HepG2 (cell line): ENCODE data around the gene MUCL3. TPM values are rescaled to one million over a fixed set of nuclear protein-coding genes. Genes with fewer than 3 reads are reported as not detected.

ENCODE experiments used
- ATAC-seq: fragments of 200-7000 bp; cut with Tn5 transposase; 3 replicates; pipeline ENCODE4 v1.9.1; 2020; ENCODE audit warnings: mild to moderate bottlenecking, moderate library complexity
- BruUV-seq: library from RNA; stranded (reverse); fragments of 400-500 nt; replicated peaks from 2 replicates; lab custom pipeline; 2021; lab: Mats Ljungman, UMichigan
- CTCF ChIA-PET: fragments of 300-600 bp; formaldehyde crosslinking; extraction: SDS; loops from one replicate; lab custom pipeline; 2021; ENCODE audit warnings: low total read pairs, inconsistent platforms, low intra/inter-chr PET ratio; lab: Yijun Ruan, JAX
- POLR2A ChIA-PET: fragments of 350-600 bp; sonication (Branson Sonifier 250); formaldehyde crosslinking; loops from one replicate; lab custom pipeline; 2020; ENCODE audit warnings: antibody characterized with exemption, inconsistent platforms; lab: Yijun Ruan, JAX
- DNase-seq: peaks from one replicate; pipeline ENCODE4 v3.0.0-alpha.2; 2015; ENCODE audit warnings: low spot score
- FAIRE-seq: peaks from 3 replicates; lab custom pipeline; 2011; peaks lifted over from hg19 to GRCh38; lab: Jason Lieb, UNC
- H2AFZ ChIP-seq: one replicate; pipeline ENCODE4 v1.6.1; 2011; ENCODE audit warnings: low read length, inconsistent platforms
- H3K27ac ChIP-seq: fragments of 300-600 bp; 3 replicates; pipeline ENCODE4 v1.8.0; 2011; ENCODE audit warnings: mixed run types, mild to moderate bottlenecking, mixed read lengths, low read length, inconsistent platforms; ENCODE audit not compliant: insufficient read depth; ENCODE audit errors: extremely low read length
- H3K27me3 ChIP-seq, 2 experiments: fragments of 200-600 bp in 1 of 2; 2 replicates in 1 of 2; 3 replicates in 1 of 2; pipeline versions ENCODE4 v1.6.0 to v1.8.0; 2011; ENCODE audit warnings: low read length in 2 of 2, mild to moderate bottlenecking in 2 of 2, moderate library complexity in 2 of 2, inconsistent platforms in 1 of 2; ENCODE audit not compliant: insufficient read depth in 2 of 2, control insufficient read depth in 1 of 2
- H3K36me3 ChIP-seq, 2 experiments: fragments of 200-600 bp in 1 of 2; replicated peaks in 1 of 2; 2 replicates in 1 of 2; 3 replicates in 1 of 2; pipeline versions ENCODE4 v1.5.1 to v1.8.0; 2011; ENCODE audit warnings: low read length in 2 of 2, inconsistent platforms in 1 of 2; ENCODE audit not compliant: insufficient read depth in 2 of 2, control insufficient read depth in 1 of 2
- H3K4me1 ChIP-seq: 2 replicates; pipeline ENCODE4 v1.5.1; 2012; ENCODE audit warnings: low read length, inconsistent platforms; ENCODE audit not compliant: insufficient read depth
- H3K4me2 ChIP-seq: 2 replicates; pipeline ENCODE4 v1.6.0; 2011; ENCODE audit warnings: low read depth, low read length, inconsistent platforms
- H3K4me3 ChIP-seq, 3 experiments: fragments of 200-600 bp in 1 of 3; sonication (generic), shearing (Covaris generic) in 1 of 3; replicated peaks in 1 of 3; 2 replicates each; pipeline ENCODE4 v1.5.1; 2011 to 2016; ENCODE audit warnings: low read length in 3 of 3, inconsistent platforms in 2 of 3, low read depth in 2 of 3, mild to moderate bottlenecking in 2 of 3, control low read depth in 1 of 3, mixed read lengths in 1 of 3; ENCODE audit not compliant: insufficient read depth in 1 of 3
- H3K79me2 ChIP-seq: one replicate; pipeline ENCODE4 v1.6.1; 2011; ENCODE audit warnings: low read length, inconsistent platforms; ENCODE audit not compliant: insufficient read depth
- H3K9ac ChIP-seq: 2 replicates; pipeline ENCODE4 v1.6.0; 2011; ENCODE audit warnings: mild to moderate bottlenecking, low read depth, low read length, inconsistent platforms; ENCODE audit not compliant: insufficient read depth
- H3K9me3 ChIP-seq: 2 replicates; pipeline ENCODE4 v1.5.1; 2012; ENCODE audit warnings: mild to moderate bottlenecking, low read length
- H4K20me1 ChIP-seq: 2 replicates; pipeline ENCODE4 v1.6.0; 2011; ENCODE audit warnings: inconsistent platforms, mild to moderate bottlenecking, low read length, moderate library complexity; ENCODE audit not compliant: insufficient read depth
- KDM2A ChIP-seq: sonication (generic); formaldehyde crosslinking; IDR thresholded peaks from 2 replicates; pipeline ENCODE4 v1.4.0; 2020; ENCODE audit warnings: low read depth, missing genetic modification reagents, borderline replicate concordance
- MTF2 ChIP-seq: sonication (generic); formaldehyde crosslinking; IDR thresholded peaks from 2 replicates; pipeline ENCODE4 v1.5.0; 2020; ENCODE audit warnings: missing genetic modification reagents, borderline replicate concordance
- NFYC ChIP-seq: IDR thresholded peaks from 2 replicates; pipeline ENCODE4 v1.6.1; 2016; ENCODE audit warnings: missing genetic modification reagents, missing compliant biosample characterization
- TFAP4 ChIP-seq: sonication (generic); IDR thresholded peaks from 2 replicates; pipeline ENCODE4 v1.6.1; 2016; ENCODE audit warnings: low read depth, borderline replicate concordance
- U2AF1 ChIP-seq: fragments of 200-400 bp; formaldehyde crosslinking; optimal IDR thresholded peaks from 2 replicates; pipeline ENCODE3; 2017; ENCODE audit warnings: mild to moderate bottlenecking, low read depth, low read length
- ZFP82 ChIP-seq: sonication (generic); formaldehyde crosslinking; IDR thresholded peaks from 2 replicates; pipeline ENCODE4 v1.5.1; 2020; ENCODE audit warnings: mild to moderate bottlenecking, missing genetic modification reagents, borderline replicate concordance
- ZNF512B ChIP-seq: sonication (generic); formaldehyde crosslinking; IDR thresholded peaks from 2 replicates; pipeline ENCODE4 v1.5.1; 2020; ENCODE audit warnings: missing genetic modification reagents, mild to moderate bottlenecking, borderline replicate concordance
- ZSCAN31 ChIP-seq: sonication (generic); formaldehyde crosslinking; IDR thresholded peaks from 2 replicates; pipeline ENCODE4 v1.5.0; 2020; ENCODE audit warnings: low read depth, mild to moderate bottlenecking, missing genetic modification reagents
- WGBS: methylation state at CpG from one replicate; pipeline ENCODE4 v1.1.6; 2017; ENCODE audit warnings: low lambda C conversion rate; 5-methylcytosine and 5-hydroxymethylcytosine counted together
- in situ Hi-C: cut with HindIII; loops from 2 replicates; pipeline ENCODE4 v1.10.0; 2017; ENCODE audit warnings: low pct_unique_long_range_greater_than_20kb; ENCODE audit not compliant: extremely low pct_ligation_motif_present
- intact Hi-C: fragments of 100-400 bp; cut with micrococcal nuclease; formaldehyde crosslinking; loops from one replicate; pipeline ENCODE4 v1.10.0; 2022; ENCODE audit not compliant: unreplicated experiment
- polyA plus RNA-seq, 8 experiments: library from polyadenylated mRNA; depleted of rRNA in 3 of 8; stranded (reverse) in 7 of 8; unstranded in 1 of 8; fragments of >200 nt; fragmentation: Illumina TruSeq in 4 of 8; extraction: Trizol in 4 of 8; gene quantifications; 2 replicates each; pipeline versions ENCODE4 v1.2.1 to v1.2.3, GENCODE V29; 2011 to 2016; ENCODE audit warnings: low read depth in 4 of 8, missing spikeins in 1 of 8, mixed read lengths in 1 of 8; ENCODE audit not compliant: insufficient read depth in 1 of 8
- total RNA-seq, 5 experiments: library from RNA; depleted of rRNA; stranded (reverse); fragments of >200 nt; fragmentation: Illumina TruSeq; extraction: Trizol; gene quantifications; 2 replicates each; pipeline ENCODE4 v1.2.3, GENCODE V29; 2016; ENCODE audit warnings: low read depth in 1 of 5
- TF ChIP-seq, protein P1 (sequence below): sonication (generic); formaldehyde crosslinking; IDR thresholded peaks from 2 replicates; pipeline ENCODE4 v1.4.0; 2020; ENCODE audit warnings: missing genetic modification reagents
- TF ChIP-seq, protein P2 (sequence below): sonication (generic); formaldehyde crosslinking; IDR thresholded peaks from 2 replicates; pipeline ENCODE4 v1.5.0; 2020; ENCODE audit warnings: mild to moderate bottlenecking, missing genetic modification reagents, borderline replicate concordance

The MUCL3 gene
- total and polyA plus RNA-seq, 2 of the 13 experiments (the other 11 are each of a cell fraction or from before 2014, with no cell fraction given): not detected

- TF ChIP-seq, protein P1, sequence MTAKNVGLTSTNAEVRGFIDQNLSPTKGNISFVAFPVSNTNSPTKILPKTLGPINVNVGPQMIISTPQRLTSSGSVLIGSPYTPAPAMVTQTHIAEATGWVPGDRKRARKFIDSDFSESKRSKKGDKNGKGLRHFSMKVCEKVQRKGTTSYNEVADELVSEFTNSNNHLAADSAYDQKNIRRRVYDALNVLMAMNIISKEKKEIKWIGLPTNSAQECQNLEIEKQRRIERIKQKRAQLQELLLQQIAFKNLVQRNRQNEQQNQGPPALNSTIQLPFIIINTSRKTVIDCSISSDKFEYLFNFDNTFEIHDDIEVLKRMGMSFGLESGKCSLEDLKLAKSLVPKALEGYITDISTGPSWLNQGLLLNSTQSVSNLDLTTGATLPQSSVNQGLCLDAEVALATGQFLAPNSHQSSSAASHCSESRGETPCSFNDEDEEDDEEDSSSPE (CRISPR knock-in tag): no peak
- TF ChIP-seq TFAP4 (no peak), ZSCAN31 (CRISPR knock-in tag) (no peak), U2AF1 (no peak), NFYC (CRISPR knock-in tag) (no peak)
Observed at GRCh38 chr6:30938730-30939129, 2.0 kb upstream of the MUCL3 start (continued).

- ChIA-PET CTCF (no interaction called here), POLR2A (no interaction called here)
- TF ChIP-seq ZFP82 (CRISPR knock-in tag): no peak
- TF ChIP-seq, protein P2, sequence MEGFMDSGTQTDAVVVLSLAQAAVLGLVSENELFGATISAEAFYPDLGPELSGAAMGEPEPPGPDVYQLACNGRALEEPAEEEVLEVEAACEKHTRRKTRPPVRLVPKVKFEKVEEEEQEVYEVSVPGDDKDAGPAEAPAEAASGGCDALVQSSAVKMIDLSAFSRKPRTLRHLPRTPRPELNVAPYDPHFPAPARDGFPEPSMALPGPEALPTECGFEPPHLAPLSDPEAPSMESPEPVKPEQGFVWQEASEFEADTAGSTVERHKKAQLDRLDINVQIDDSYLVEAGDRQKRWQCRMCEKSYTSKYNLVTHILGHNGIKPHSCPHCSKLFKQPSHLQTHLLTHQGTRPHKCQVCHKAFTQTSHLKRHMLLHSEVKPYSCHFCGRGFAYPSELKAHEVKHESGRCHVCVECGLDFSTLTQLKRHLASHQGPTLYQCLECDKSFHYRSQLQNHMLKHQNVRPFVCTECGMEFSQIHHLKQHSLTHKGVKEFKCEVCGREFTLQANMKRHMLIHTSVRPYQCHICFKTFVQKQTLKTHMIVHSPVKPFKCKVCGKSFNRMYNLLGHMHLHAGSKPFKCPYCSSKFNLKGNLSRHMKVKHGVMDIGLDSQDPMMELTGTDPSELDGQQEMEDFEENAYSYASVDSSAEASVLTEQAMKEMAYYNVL: no peak
- TF ChIP-seq KDM2A (CRISPR knock-in tag): no peak
- no peak for TF ChIP-seq ZNF512B (CRISPR knock-in tag)
- TF ChIP-seq MTF2 (CRISPR knock-in tag): no peak
- no peaks in the 10 kb centered on the region for H3K9me3 ChIP-seq
- FAIRE-seq: no peak
- in situ Hi-C loops: no loop called here
- WGBS: 40% methylated on average over 3 of the region's 3 CpGs
- BruUV-seq: no TSS peak
- H3K36me3 ChIP-seq: no peaks in the 10 kb centered on the region
- no peak overlapping the region for H3K4me3 ChIP-seq
- intact Hi-C loops: no loop called here
- no peak overlapping the region for H3K27ac ChIP-seq
- peaks cover 18% of the 10 kb centered on the region for H3K4me1 ChIP-seq
- no peak overlapping the region for H2AFZ ChIP-seq
- no peaks in the 10 kb centered on the region for H4K20me1 ChIP-seq
- no peaks in the 10 kb centered on the region for H3K79me2 ChIP-seq
- ATAC-seq: no peak
- peaks cover 2 to 34% of the 10 kb centered on the region in 2 experiments; a peak in 4 of 5 replicates for H3K27me3 ChIP-seq
- no peak for DNase-seq
- no peak overlapping the region for H3K4me2 ChIP-seq
- H3K9ac ChIP-seq: no peak overlapping the region
Observed at GRCh38 chr6:30939473-30939872, 1.3 kb upstream of the MUCL3 start.
